ENCODE results near the gene F13A1. TPM values are rescaled to one million over a fixed set of nuclear protein-coding genes. Genes with fewer than 3 reads are reported as not detected.

F13A1 gene
- total RNA-seq, 4 donors from 2014 or later, result 4.1 to 90.6 (median 57.8) TPM

DNA sequence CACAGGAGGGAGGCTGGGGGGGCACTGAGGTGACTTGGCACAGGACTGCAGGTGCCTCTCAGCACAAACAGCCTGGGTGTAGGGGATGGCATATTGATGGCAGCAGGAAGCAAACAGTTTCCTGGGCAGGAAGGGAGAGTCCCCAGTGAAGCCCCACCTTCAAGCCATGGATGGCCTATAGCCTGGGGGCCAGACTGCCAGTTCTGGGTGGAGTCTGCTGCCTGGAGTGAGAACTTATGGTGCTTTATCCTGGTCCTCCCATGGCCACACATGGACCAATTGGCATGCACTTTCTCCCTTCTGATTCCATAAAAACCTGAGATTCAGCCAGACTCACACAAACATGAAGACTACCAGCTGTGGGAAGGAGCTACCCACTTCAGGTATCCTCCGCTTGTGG, 198.5 kb downstream of the F13A1 start:
- no peaks in the 10 kb centered on the region for H3K4me1 ChIP-seq
- no peaks in the 10 kb centered on the region for H3K36me3 ChIP-seq
- no peak overlapping the region for H3K27ac ChIP-seq
- H3K4me3 ChIP-seq, result no peak overlapping the region
- TF ChIP-seq, protein P1, sequence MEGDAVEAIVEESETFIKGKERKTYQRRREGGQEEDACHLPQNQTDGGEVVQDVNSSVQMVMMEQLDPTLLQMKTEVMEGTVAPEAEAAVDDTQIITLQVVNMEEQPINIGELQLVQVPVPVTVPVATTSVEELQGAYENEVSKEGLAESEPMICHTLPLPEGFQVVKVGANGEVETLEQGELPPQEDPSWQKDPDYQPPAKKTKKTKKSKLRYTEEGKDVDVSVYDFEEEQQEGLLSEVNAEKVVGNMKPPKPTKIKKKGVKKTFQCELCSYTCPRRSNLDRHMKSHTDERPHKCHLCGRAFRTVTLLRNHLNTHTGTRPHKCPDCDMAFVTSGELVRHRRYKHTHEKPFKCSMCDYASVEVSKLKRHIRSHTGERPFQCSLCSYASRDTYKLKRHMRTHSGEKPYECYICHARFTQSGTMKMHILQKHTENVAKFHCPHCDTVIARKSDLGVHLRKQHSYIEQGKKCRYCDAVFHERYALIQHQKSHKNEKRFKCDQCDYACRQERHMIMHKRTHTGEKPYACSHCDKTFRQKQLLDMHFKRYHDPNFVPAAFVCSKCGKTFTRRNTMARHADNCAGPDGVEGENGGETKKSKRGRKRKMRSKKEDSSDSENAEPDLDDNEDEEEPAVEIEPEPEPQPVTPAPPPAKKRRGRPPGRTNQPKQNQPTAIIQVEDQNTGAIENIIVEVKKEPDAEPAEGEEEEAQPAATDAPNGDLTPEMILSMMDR (IDR thresholded peaks at IDR 0.05), result no peak
- TF ChIP-seq POLR2A (IDR thresholded peaks at IDR 0.05), result no peak
- intact Hi-C loops (cut with DNase I; ENCODE audit: low total_unique reads), result no loop called here
- no peaks in the 10 kb centered on the region for H3K27me3 ChIP-seq
- DNase-seq, result no peak
- H3K9me3 ChIP-seq, result no peaks in the 10 kb centered on the region

DNA sequence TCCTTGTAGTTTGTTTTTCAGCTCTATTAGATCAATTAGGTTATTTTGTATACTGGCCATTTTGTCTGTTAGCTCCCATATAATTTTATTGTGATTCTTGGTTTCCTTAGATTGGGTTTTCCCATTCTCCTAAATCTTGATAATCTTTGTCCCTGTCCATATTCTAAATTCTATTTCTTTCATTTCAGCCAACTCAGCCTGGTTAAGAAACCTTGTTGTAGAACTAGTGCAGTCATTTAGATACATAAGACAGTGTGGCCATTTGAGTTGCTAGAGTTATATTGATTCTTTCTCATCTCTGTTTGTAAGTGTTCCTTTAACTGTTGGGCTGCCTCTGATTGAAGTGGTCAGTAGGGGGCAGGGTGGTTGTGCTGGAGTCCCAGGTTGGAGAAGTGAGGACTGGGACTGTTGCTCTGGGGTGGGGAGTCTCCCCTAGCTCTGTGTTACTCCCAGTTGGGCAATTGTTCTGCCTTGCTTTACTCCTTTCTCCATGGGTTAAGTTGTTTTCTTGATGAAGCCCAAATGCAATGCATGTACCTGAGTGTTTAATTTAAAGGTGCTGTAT, 214.9 kb downstream of the F13A1 start:
- intact Hi-C loops (cut with DNase I; ENCODE audit: low total_unique reads), result no loop called here

More for the DNA sequence above, 214.9 kb downstream of the F13A1 start:
- H3K4me3 ChIP-seq, result no peak overlapping the region
- H3K27ac ChIP-seq, result no peak overlapping the region
- no peaks in the 10 kb centered on the region for H3K4me1 ChIP-seq
- TF ChIP-seq, protein P1 (IDR thresholded peaks at IDR 0.05), result no peak
- TF ChIP-seq POLR2A (IDR thresholded peaks at IDR 0.05), result no peak
- H3K27me3 ChIP-seq, result no peaks in the 10 kb centered on the region
- H3K9me3 ChIP-seq, result no peaks in the 10 kb centered on the region
- H3K36me3 ChIP-seq, result no peaks in the 10 kb centered on the region
- DNase-seq, result no peak

Small RNA genes within 50 kb of the gene (microRNA-seq; reads per million reads assigned to microRNA genes)
- not detected for gene MIR5683 (ENCODE audit: borderline microRNAs expressed, borderline replicate concordance)
- not detected for gene MIR7853 (ENCODE audit: borderline microRNAs expressed, borderline replicate concordance)

Small RNA genes within 50 kb of the gene (small RNA-seq; reads per million reads assigned to genes)
- not detected for gene MIR7853

Data from uterus (tissue), 4 donors.